Motor neuron (in vitro differentiated cells): Measurements from ENCODE around the gene SUSD3. TPM values are rescaled to one million over a fixed set of nuclear protein-coding genes. Genes with fewer than 3 reads are reported as not detected.

Experiments
- ATAC-seq, 8 experiments: fragments of 200-7000 bp; cut with Tn5 transposase; replicated peaks in 6 of 8; 2 replicates each; pipeline ENCODE4 v1.8.0; 2021; ENCODE audit warnings: mild to moderate bottlenecking in 8 of 8, moderate library complexity in 8 of 8
- H3K27ac ChIP-seq, 2 donors: fragments of 250-450 bp; sonication (Bioruptor Pico); 2 replicates each; pipeline ENCODE4 v1.9.0; 2021; ENCODE audit warnings: antibody characterized with exemption in 2 of 2, mild to moderate bottlenecking in 2 of 2, moderate library complexity in 1 of 2
- H3K4me1 ChIP-seq, 2 donors: fragments of 250-450 bp; sonication (Bioruptor Pico); replicated peaks in 1 of 2; 2 replicates each; pipeline ENCODE4 v1.6.1; 2021; ENCODE audit warnings: antibody characterized with exemption in 2 of 2, mild to moderate bottlenecking in 2 of 2, moderate library complexity in 1 of 2
- H3K4me3 ChIP-seq, 5 donors: fragments of 250-450 bp; sonication (Bioruptor Pico); 2 replicates each; pipeline ENCODE4 v1.9.0; 2021; ENCODE audit warnings: antibody characterized with exemption in 5 of 5, mild to moderate bottlenecking in 5 of 5, moderate library complexity in 4 of 5
- WGBS, 10 experiments: fragments of 450-650 bp; shearing (Covaris generic); methylation state at CpG; one replicate each; pipeline ENCODE4 v1.0.0; 2022; 5-methylcytosine and 5-hydroxymethylcytosine counted together
- in situ Hi-C, 9 experiments: fragments of 400-800 bp; cut with MboI; loops; one replicate each; pipeline ENCODE4 v1.15.0; 2021; ENCODE audit warnings: low sequenced_read_pairs in 9 of 9, low pct_unique_long_range_greater_than_20kb in 2 of 9; ENCODE audit not compliant: unreplicated experiment in 9 of 9
- total RNA-seq, 8 experiments: library from RNA; unstranded; fragments of 300-600 nt; gene quantifications; 2 replicates each; pipeline versions ENCODE4 v1.2.3 to v1.2.4, GENCODE V29; 2022

SUSD3 gene
- total RNA-seq, 8 experiments from 2014 or later = 0.29 to 8.5 (median 0.80) TPM; not detected in 4

GRCh38 chr9:93118863-93119702 is 60.6 kb downstream of the SUSD3 start:
- no peak overlapping the region for H3K4me3 ChIP-seq
- peaks cover 0 to 7% of the 10 kb centered on the region in 2 donors for H3K4me1 ChIP-seq
- H3K27ac ChIP-seq = no peak overlapping the region
- in situ Hi-C loops = no loop called here
- 94 to 100% (median 100%) methylated on average over 1 to 6 of the region's 12 CpGs; no CpG with 5 or more reads in 5 of the 10 experiments for WGBS, 10 experiments
- ATAC-seq = no peak

GRCh38 chr9:93119703-93119952 is 61.1 kb downstream of the SUSD3 start:
- peaks cover 0 to 7% of the 10 kb centered on the region in 2 donors for H3K4me1 ChIP-seq
- in situ Hi-C loops = no loop called here
- ATAC-seq = no peak
- H3K4me3 ChIP-seq = no peak overlapping the region
- H3K27ac ChIP-seq = no peak overlapping the region
- 80% methylated on average over 1 of the region's 5 CpGs; no CpG with 5 or more reads in 9 of the 10 experiments for WGBS, 10 experiments

GRCh38 chr9:93119953-93120845 is 61.7 kb downstream of the SUSD3 start:
- Histone ChIP-seq H3K27ac (no peak overlapping the region), H3K4me1 (peaks cover 0 to 7% of the 10 kb centered on the region in 2 donors), H3K4me3 (no peak overlapping the region)
- peak; percentile 16 to 92 (median 56) for ATAC-seq
- 30 to 100% (median 85%) methylated on average over 1 to 14 of the region's 23 CpGs; no CpG with 5 or more reads in 4 of the 10 experiments for WGBS, 10 experiments
- in situ Hi-C loops = no loop called here

- H3K4me1 ChIP-seq = peaks cover 2 to 7% of the 10 kb centered on the region in 2 donors
- ATAC-seq = no peak
- H3K4me3 ChIP-seq = no peak overlapping the region
- no peak overlapping the region for H3K27ac ChIP-seq
- WGBS, 10 experiments = 60% methylated on average over 2 of the region's 11 CpGs; no CpG with 5 or more reads in 9 of the 10 experiments
- in situ Hi-C loops = no loop called here
Observed at GRCh38 chr9:93120846-93121315, 62.4 kb downstream of the SUSD3 start.

- Histone ChIP-seq H3K4me1 (peaks cover 6 to 7% of the 10 kb centered on the region in 2 donors), H3K4me3 (no peak overlapping the region), H3K27ac (no peak overlapping the region)
- ATAC-seq = no peak
- 33 to 87% (median 80%) methylated on average over 1 to 11 of the region's 20 CpGs; no CpG with 5 or more reads in 1 of the 10 experiments for WGBS, 10 experiments
- in situ Hi-C loops = no loop called here
Observed at GRCh38 chr9:93121316-93122241, 63.1 kb downstream of the SUSD3 start.

GRCh38 chr9:93122721-93123221 is 64.3 kb downstream of the SUSD3 start:
- in situ Hi-C loops = no loop called here
- no peak overlapping the region for H3K4me3 ChIP-seq
- H3K27ac ChIP-seq = no peak overlapping the region
- H3K4me1 ChIP-seq = peaks cover 17 to 19% of the 10 kb centered on the region in 2 donors
- no peak for ATAC-seq
- 60 to 94% (median 83%) methylated on average over 1 to 5 of the region's 14 CpGs; no CpG with 5 or more reads in 6 of the 10 experiments for WGBS, 10 experiments

- 70 to 100% (median 91%) methylated on average over 1 to 4 of the region's 14 CpGs; no CpG with 5 or more reads in 1 of the 10 experiments for WGBS, 10 experiments
- ATAC-seq = no peak
- in situ Hi-C loops = no loop called here
- Histone ChIP-seq H3K4me3 (no peak overlapping the region), H3K27ac (no peak overlapping the region), H3K4me1 (peaks cover 19% of the 10 kb centered on the region in 2 donors)
Observed at GRCh38 chr9:93123561-93124283, 65.2 kb downstream of the SUSD3 start.

- H3K4me3 ChIP-seq = no peak overlapping the region
- in situ Hi-C loops = no loop called here
- H3K27ac ChIP-seq = no peak overlapping the region
- ATAC-seq = no peak
- 80 to 90% (median 83%) methylated on average over 1 to 8 of the region's 16 CpGs; no CpG with 5 or more reads in 5 of the 10 experiments for WGBS, 10 experiments
- H3K4me1 ChIP-seq = peaks cover 19% of the 10 kb centered on the region in 2 donors
Observed at GRCh38 chr9:93124793-93125192, 66.3 kb downstream of the SUSD3 start.

- Histone ChIP-seq H3K4me3 (no peak overlapping the region), H3K4me1 (peaks cover 19% of the 10 kb centered on the region in 2 donors), H3K27ac (no peak overlapping the region)
- WGBS, 10 experiments = 50 to 100% (median 96%) methylated on average over 2 to 9 of the region's 10 CpGs; no CpG with 5 or more reads in 2 of the 10 experiments
- in situ Hi-C loops = no loop called here
- no peak for ATAC-seq
Observed at GRCh38 chr9:93125331-93125894, 66.9 kb downstream of the SUSD3 start.

GRCh38 chr9:93126151-93126781 is 67.8 kb downstream of the SUSD3 start:
- peak in 1 of 8 experiments; percentile 0 for ATAC-seq
- Histone ChIP-seq H3K4me1 (peaks cover 19% of the 10 kb centered on the region in 2 donors), H3K4me3 (no peak overlapping the region), H3K27ac (peak overlapping the region; percentile 21 to 66)
- 94 to 100% (median 100%) methylated on average over 1 to 9 of the region's 23 CpGs; no CpG with 5 or more reads in 6 of the 10 experiments for WGBS, 10 experiments
- in situ Hi-C loops = no loop called here

GRCh38 chr9:93126825-93127368 is 68.4 kb downstream of the SUSD3 start:
- peaks cover 19% of the 10 kb centered on the region in 2 donors for H3K4me1 ChIP-seq
- no peak overlapping the region for H3K4me3 ChIP-seq
- 0 to 76% (median 55%) methylated on average over 1 to 3 of the region's 18 CpGs; no CpG with 5 or more reads in 6 of the 10 experiments for WGBS, 10 experiments
- ATAC-seq = peak in 6 of 8 experiments; percentile 14 to 79 (median 68)
- H3K27ac ChIP-seq = peak overlapping the region; percentile 21 to 66
- in situ Hi-C loops = no loop called here
